GM23338 (cell line): Measurements from ENCODE around the gene CRYBG3. TPM values are rescaled to one million over a fixed set of nuclear protein-coding genes. Genes with fewer than 3 reads are reported as not detected.

ENCODE experiments used
- ATAC-seq: fragments of 200-7000 bp; cut with Tn5 transposase; 3 replicates; pipeline ENCODE4 v1.9.1; 2020
- DNase-seq: peaks from one replicate; pipeline ENCODE4 v3.0.0-alpha.2; 2015; ENCODE audit warnings: low spot score
- H2AFZ ChIP-seq: fragments of 200-600 bp; sonication (generic); 2 replicates; pipeline ENCODE4 v1.8.0; 2016; ENCODE audit warnings: antibody characterized with exemption, mild to moderate bottlenecking, moderate library complexity
- H3F3A ChIP-seq: fragments of 200-600 bp; sonication (generic); replicated peaks from 2 replicates; pipeline ENCODE4 v1.8.0; 2017; ENCODE audit warnings: antibody characterized with exemption, mixed run types, low read depth
- H3K27ac ChIP-seq: fragments of 200-600 bp; sonication (generic); 2 replicates; pipeline ENCODE4 v1.6.1; 2016; ENCODE audit warnings: low read depth
- H3K27me3 ChIP-seq: fragments of 200-600 bp; sonication (generic); 2 replicates; pipeline ENCODE4 v1.8.0; 2016; ENCODE audit warnings: mild to moderate bottlenecking, mixed run types, moderate library complexity; ENCODE audit not compliant: insufficient read depth
- H3K36me3 ChIP-seq: fragments of 200-600 bp; sonication (generic); 2 replicates; pipeline ENCODE4 v1.8.0; 2016; ENCODE audit warnings: mild to moderate bottlenecking; ENCODE audit not compliant: insufficient read depth
- H3K4me1 ChIP-seq: fragments of 200-600 bp; sonication (generic); 2 replicates; pipeline ENCODE4 v1.8.0; 2016; ENCODE audit warnings: mild to moderate bottlenecking, moderate library complexity; ENCODE audit not compliant: insufficient read depth
- H3K4me2 ChIP-seq: fragments of 200-600 bp; sonication (generic); 2 replicates; pipeline ENCODE4 v1.7.1; 2017; ENCODE audit warnings: mixed run types
- H3K4me3 ChIP-seq: fragments of 200-600 bp; sonication (generic); 2 replicates; pipeline ENCODE4 v1.6.1; 2016; ENCODE audit warnings: mixed run types
- H3K79me2 ChIP-seq: fragments of 200-600 bp; sonication (generic); replicated peaks from 2 replicates; pipeline ENCODE4 v1.8.0; 2017; ENCODE audit warnings: mild to moderate bottlenecking; ENCODE audit not compliant: insufficient read depth
- H3K9me2 ChIP-seq: fragments of 200-600 bp; sonication (generic); 2 replicates; pipeline ENCODE4 v1.8.0; 2017; ENCODE audit not compliant: insufficient read depth
- H4K20me1 ChIP-seq: fragments of 200-600 bp; sonication (generic); replicated peaks from 2 replicates; pipeline ENCODE4 v1.8.0; 2017; ENCODE audit warnings: mild to moderate bottlenecking; ENCODE audit not compliant: insufficient read depth
- H3K27ac Mint-ChIP-seq: 2 replicates; pipeline ENCODE4 v1.8.0; 2020; ENCODE audit warnings: inconsistent platforms, mild to moderate bottlenecking, moderate library complexity, mixed read lengths
- H3K27me3 Mint-ChIP-seq: 3 replicates; pipeline ENCODE4 v1.8.0; 2022; ENCODE audit warnings: low read depth, mild to moderate bottlenecking, moderate library complexity, mixed read lengths, inconsistent platforms; ENCODE audit not compliant: insufficient read depth, poor library complexity
- H3K36me3 Mint-ChIP-seq: 3 replicates; pipeline ENCODE4 v1.8.0; 2021; ENCODE audit warnings: low read depth, mild to moderate bottlenecking, inconsistent platforms, moderate library complexity, mixed read lengths
- H3K4me1 Mint-ChIP-seq: 3 replicates; pipeline ENCODE4 v1.8.0; 2020; ENCODE audit warnings: mild to moderate bottlenecking, inconsistent platforms, mixed read lengths
- H3K4me3 Mint-ChIP-seq: 3 replicates; pipeline ENCODE4 v1.8.0; 2021; ENCODE audit warnings: moderate library complexity, mild to moderate bottlenecking, inconsistent platforms, mixed read lengths
- H3K9me3 Mint-ChIP-seq: 3 replicates; pipeline ENCODE4 v1.8.0; 2020; ENCODE audit warnings: moderate library complexity, mild to moderate bottlenecking, inconsistent platforms, mixed read lengths
- CTCF ChIP-seq, 2 experiments: fragments of 200-600 bp in 1 of 2; sonication (generic) in 1 of 2; conservative IDR thresholded peaks; 2 replicates each; pipeline versions ENCODE4 v1.5.1 to v1.6.1; 2016 to 2017; ENCODE audit warnings: antibody characterized with exemption in 2 of 2, low read depth in 2 of 2, mild to moderate bottlenecking in 2 of 2, moderate library complexity in 1 of 2
- EZH2phosphoT487 ChIP-seq: fragments of 200-600 bp; sonication (generic); IDR thresholded peaks from one replicate; pipeline ENCODE4 v1.8.1; 2018; ENCODE audit warnings: antibody characterized with exemption; ENCODE audit not compliant: unreplicated experiment
- JUNB ChIP-seq: IDR thresholded peaks from one replicate; pipeline ENCODE4 v1.6.1; 2016; ENCODE audit warnings: antibody characterized with exemption; ENCODE audit not compliant: unreplicated experiment
- NANOG ChIP-seq: IDR thresholded peaks from 2 replicates; pipeline ENCODE4 v1.6.1; 2016; ENCODE audit warnings: antibody characterized with exemption, borderline replicate concordance
- POLR2AphosphoS5 ChIP-seq: IDR thresholded peaks from 2 replicates; pipeline ENCODE4 v1.6.1; 2016; ENCODE audit warnings: antibody characterized with exemption, low read depth
- REST ChIP-seq: IDR thresholded peaks from one replicate; pipeline ENCODE4 v1.6.1; 2018; ENCODE audit warnings: antibody characterized with exemption; ENCODE audit not compliant: unreplicated experiment
- ZNF114 ChIP-seq: fragments of 250-450 bp; sonication (Bioruptor Pico); IDR thresholded peaks from 2 replicates; pipeline ENCODE4 v1.5.0; 2020; ENCODE audit warnings: mild to moderate bottlenecking, moderate library complexity
- ZNF331 ChIP-seq: fragments of 250-450 bp; sonication (Bioruptor Pico); IDR thresholded peaks from 2 replicates; pipeline ENCODE4 v1.5.0; 2020; ENCODE audit warnings: low read depth, mild to moderate bottlenecking, moderate library complexity
- ZNF462 ChIP-seq: fragments of 250-450 bp; sonication (Bioruptor Pico); IDR thresholded peaks from 2 replicates; pipeline ENCODE4 v1.5.0; 2020; ENCODE audit warnings: mild to moderate bottlenecking, moderate library complexity
- polyA plus RNA-seq: library from polyadenylated mRNA; unstranded; fragments of >200 nt; fragmentation: Nextera tagmentation; extraction: Ambion mirVana; gene quantifications from 2 replicates; pipeline ENCODE4 v1.2.1, GENCODE V29; 2016
- total RNA-seq: library from RNA; depleted of rRNA; stranded (reverse); fragments of >200 nt; shearing (Covaris generic); gene quantifications from 2 replicates; pipeline ENCODE4 v1.2.3, GENCODE V29; 2014
- TF ChIP-seq, protein P1 (sequence below): IDR thresholded peaks from 2 replicates; pipeline ENCODE4 v1.6.1; 2016; ENCODE audit warnings: antibody characterized with exemption

The CRYBG3 gene
- total and polyA plus RNA-seq, 2 experiments from 2014 or later, result 2.3 to 8.9 TPM

GRCh38 chr3:97816811-97817210 is 5.0 kb upstream of the CRYBG3 start:
- no peaks in the 10 kb centered on the region for H3K36me3 ChIP-seq
- Mint-ChIP-seq H3K27me3 (peaks cover 8% of the 10 kb centered on the region), H3K36me3 (no peaks in the 10 kb centered on the region; the same call in 2 of the 3 replicates), H3K27ac (no peak overlapping the region), H3K4me1 (peaks cover 10% of the 10 kb centered on the region), H3K4me3 (no peak overlapping the region), H3K9me3 (no peaks in the 10 kb centered on the region)
- no peaks in the 10 kb centered on the region for H3K79me2 ChIP-seq
- no peaks in the 10 kb centered on the region for H3K9me2 ChIP-seq
- 0 out of 2 replicates have a peak, but pooled peaks cover 8% of the 10 kb centered on the region for H3K4me1 ChIP-seq
- H2AFZ ChIP-seq, result no peak overlapping the region
- no peak overlapping the region for H3K4me2 ChIP-seq
- H3F3A ChIP-seq, result 0 out of 2 replicates have a peak, but pooled peaks cover 3% of the 10 kb centered on the region
- no peak overlapping the region for H3K4me3 ChIP-seq
- H3K27ac ChIP-seq, result no peak overlapping the region
- H3K27me3 ChIP-seq, result peaks cover 15% of the 10 kb centered on the region
- no peaks in the 10 kb centered on the region for H4K20me1 ChIP-seq
- no peak for TF ChIP-seq POLR2AphosphoS5
- no peak for DNase-seq
- no peak for ATAC-seq

- 0 out of 2 replicates have a peak, but pooled peaks cover 3% of the 10 kb centered on the region for H3F3A ChIP-seq
- no peak overlapping the region for H3K27ac ChIP-seq
- no peak overlapping the region for H2AFZ ChIP-seq
- H3K4me1 Mint-ChIP-seq, result peaks cover 12% of the 10 kb centered on the region
- H3K79me2 ChIP-seq, result no peaks in the 10 kb centered on the region
- no peak overlapping the region for H3K4me2 ChIP-seq
- no peak for TF ChIP-seq ZNF114 (CRISPR knock-in tag)
- TF ChIP-seq JUNB, result no peak
- no peak for TF ChIP-seq ZNF462 (CRISPR knock-in tag)
- no peak for TF ChIP-seq ZNF331 (CRISPR knock-in tag)
- no peak for TF ChIP-seq REST
- TF ChIP-seq NANOG, result no peak
- TF ChIP-seq, protein P1, sequence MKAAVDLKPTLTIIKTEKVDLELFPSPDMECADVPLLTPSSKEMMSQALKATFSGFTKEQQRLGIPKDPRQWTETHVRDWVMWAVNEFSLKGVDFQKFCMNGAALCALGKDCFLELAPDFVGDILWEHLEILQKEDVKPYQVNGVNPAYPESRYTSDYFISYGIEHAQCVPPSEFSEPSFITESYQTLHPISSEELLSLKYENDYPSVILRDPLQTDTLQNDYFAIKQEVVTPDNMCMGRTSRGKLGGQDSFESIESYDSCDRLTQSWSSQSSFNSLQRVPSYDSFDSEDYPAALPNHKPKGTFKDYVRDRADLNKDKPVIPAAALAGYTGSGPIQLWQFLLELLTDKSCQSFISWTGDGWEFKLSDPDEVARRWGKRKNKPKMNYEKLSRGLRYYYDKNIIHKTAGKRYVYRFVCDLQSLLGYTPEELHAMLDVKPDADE, result no peak
- no peak for TF ChIP-seq CTCF (conservative IDR thresholded peaks at IDR 0.05; ENCODE audit: low read depth in 2 of 2)
- TF ChIP-seq EZH2phosphoT487, result no peak
- H3K36me3 ChIP-seq, result no peaks in the 10 kb centered on the region
- H3K27me3 Mint-ChIP-seq, result peaks cover 14% of the 10 kb centered on the region
- ATAC-seq (no peak), DNase-seq (no peak)
- H3K4me3 Mint-ChIP-seq, result no peak overlapping the region
- peaks cover 11% of the 10 kb centered on the region; the same call in 1 of the 2 replicates for H3K4me1 ChIP-seq
- H4K20me1 ChIP-seq, result no peaks in the 10 kb centered on the region
- H3K9me3 Mint-ChIP-seq, result no peaks in the 10 kb centered on the region
- no peak overlapping the region for H3K27ac Mint-ChIP-seq
- H3K9me2 ChIP-seq, result no peaks in the 10 kb centered on the region
- H3K27me3 ChIP-seq, result peaks cover 21% of the 10 kb centered on the region
- H3K4me3 ChIP-seq, result no peak overlapping the region
- no peaks in the 10 kb centered on the region; the same call in 2 of the 3 replicates for H3K36me3 Mint-ChIP-seq
Measured at GRCh38 chr3:97817965-97818364, 3.8 kb upstream of the CRYBG3 start.
